A673 (cell line): Measurements from ENCODE around the gene ST8SIA1. TPM values are rescaled to one million over a fixed set of nuclear protein-coding genes. Genes with fewer than 3 reads are reported as not detected.

ENCODE experiments used
- BruUV-seq: library from RNA; stranded (reverse); fragments of 400-500 nt; replicated peaks from 2 replicates; lab custom pipeline; 2021; lab: Mats Ljungman, UMichigan
- CTCF ChIA-PET: fragments of 300-600 bp; sonication (Branson Sonifier 250); formaldehyde crosslinking; loops from one replicate; lab custom pipeline; 2022; ENCODE audit warnings: antibody characterized with exemption; lab: Charles Lee
- POLR2A ChIA-PET: fragments of 300-600 bp; sonication (Branson Sonifier 250); formaldehyde crosslinking; loops from one replicate; lab custom pipeline; 2022; ENCODE audit warnings: antibody characterized with exemption; ENCODE audit not compliant: low non-redundant PET; lab: Charles Lee
- DNase-seq: peaks from one replicate; pipeline ENCODE4 v3.0.0-alpha.2; 2015; ENCODE audit warnings: low spot score
- H3K27ac ChIP-seq: fragments of 200-600 bp; sonication (generic); 2 replicates; pipeline ENCODE4 v1.5.1; 2016; ENCODE audit warnings: mixed run types, low read depth, mild to moderate bottlenecking, mixed read lengths, antibody characterized with exemption, low read length; ENCODE audit not compliant: poor library complexity, severe bottlenecking
- H3K27me3 ChIP-seq: fragments of 200-600 bp; sonication (generic); replicated peaks from 2 replicates; pipeline ENCODE4 v1.6.1; 2017; ENCODE audit warnings: mixed run types, low read depth, mild to moderate bottlenecking, mixed read lengths, antibody characterized with exemption, low read length; ENCODE audit not compliant: insufficient read depth, poor library complexity
- H3K36me3 ChIP-seq: fragments of 200-600 bp; sonication (generic); 2 replicates; pipeline ENCODE4 v1.6.1; 2016; ENCODE audit warnings: mixed run types, mild to moderate bottlenecking, mixed read lengths, antibody characterized with exemption, low read length; ENCODE audit not compliant: insufficient read depth, poor library complexity, severe bottlenecking
- H3K4me1 ChIP-seq: fragments of 200-600 bp; sonication (generic); 2 replicates; pipeline ENCODE4 v1.6.1; 2017; ENCODE audit warnings: mixed run types, mild to moderate bottlenecking, mixed read lengths, antibody characterized with exemption, low read length; ENCODE audit not compliant: insufficient read depth, poor library complexity, severe bottlenecking
- H3K4me3 ChIP-seq: fragments of 200-600 bp; sonication (generic); 2 replicates; pipeline ENCODE4 v1.5.1; 2016; ENCODE audit warnings: low read depth, mixed run types, mild to moderate bottlenecking, mixed read lengths, low read length; ENCODE audit not compliant: poor library complexity, severe bottlenecking
- H3K9me3 ChIP-seq: fragments of 200-600 bp; sonication (generic); 2 replicates; pipeline ENCODE4 v1.6.1; 2016; ENCODE audit warnings: mixed run types, low read depth, mild to moderate bottlenecking, mixed read lengths, antibody characterized with exemption, low read length; ENCODE audit not compliant: poor library complexity, severe bottlenecking
- EZH2 ChIP-seq: fragments of 200-600 bp; sonication (generic); IDR thresholded peaks from 2 replicates; pipeline ENCODE4 v1.6.1; 2017; ENCODE audit warnings: borderline replicate concordance, low read depth, mild to moderate bottlenecking, mixed read lengths, antibody characterized with exemption, low read length; ENCODE audit not compliant: poor library complexity, severe bottlenecking
- intact Hi-C: fragments of 100-400 bp; cut with micrococcal nuclease; formaldehyde crosslinking; loops from one replicate; pipeline ENCODE4 v1.10.0; 2022; ENCODE audit not compliant: unreplicated experiment
- total RNA-seq: library from RNA; stranded (reverse); gene quantifications from 2 replicates; pipeline ENCODE4 v1.2.3, GENCODE V29; 2021
- TF ChIP-seq, protein P1 (sequence below): fragments of 300-800, 200-600 bp; sonication (generic); conservative IDR thresholded peaks from 2 replicates; pipeline ENCODE4 v1.5.1; 2017; ENCODE audit warnings: low read depth, mild to moderate bottlenecking, antibody characterized with exemption, low read length, moderate library complexity, mixed read lengths

The ST8SIA1 gene
- total RNA-seq, 1 experiment from 2014 or later: 0.28 TPM

DNA sequence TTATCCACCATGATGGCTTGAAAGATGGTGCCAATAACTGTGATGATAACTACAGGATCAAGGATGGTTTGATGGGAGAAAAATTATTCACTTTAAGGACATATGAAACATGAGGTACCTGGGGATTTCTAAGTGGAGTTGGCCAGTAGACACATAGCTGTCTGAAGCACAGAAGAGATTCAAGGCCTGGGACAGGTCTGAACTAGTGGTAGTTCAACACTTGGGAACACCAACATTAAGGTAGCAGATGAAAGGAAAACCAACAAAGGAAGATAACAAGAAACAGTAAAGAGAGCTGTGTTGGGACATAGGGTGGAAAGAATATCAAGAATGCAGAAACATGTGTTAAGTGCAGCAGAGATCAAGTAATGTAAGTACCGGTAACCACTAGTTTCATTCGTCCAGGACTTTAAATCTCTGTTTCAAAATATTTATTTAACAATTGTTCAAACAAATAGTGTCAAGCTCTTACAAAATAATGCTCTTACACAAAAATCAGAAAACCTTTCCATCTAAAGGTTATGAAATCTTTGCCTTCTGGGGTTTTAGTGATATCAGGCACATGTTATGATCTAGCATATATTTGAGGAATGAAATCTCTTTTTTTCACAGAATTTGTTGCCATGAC lies 104.7 kb downstream of the ST8SIA1 start:
- Histone ChIP-seq H3K27me3 (no peaks in the 10 kb centered on the region), H3K4me1 (no peaks in the 10 kb centered on the region), H3K27ac (no peak overlapping the region), H3K9me3 (no peaks in the 10 kb centered on the region), H3K36me3 (no peaks in the 10 kb centered on the region), H3K4me3 (no peak overlapping the region)
- ChIA-PET POLR2A (no interaction called here), CTCF (no interaction called here)
- DNase-seq: no peak
- intact Hi-C loops: no loop called here
- no TSS peak for BruUV-seq
- no peak for TF ChIP-seq EZH2
- TF ChIP-seq, protein P1, sequence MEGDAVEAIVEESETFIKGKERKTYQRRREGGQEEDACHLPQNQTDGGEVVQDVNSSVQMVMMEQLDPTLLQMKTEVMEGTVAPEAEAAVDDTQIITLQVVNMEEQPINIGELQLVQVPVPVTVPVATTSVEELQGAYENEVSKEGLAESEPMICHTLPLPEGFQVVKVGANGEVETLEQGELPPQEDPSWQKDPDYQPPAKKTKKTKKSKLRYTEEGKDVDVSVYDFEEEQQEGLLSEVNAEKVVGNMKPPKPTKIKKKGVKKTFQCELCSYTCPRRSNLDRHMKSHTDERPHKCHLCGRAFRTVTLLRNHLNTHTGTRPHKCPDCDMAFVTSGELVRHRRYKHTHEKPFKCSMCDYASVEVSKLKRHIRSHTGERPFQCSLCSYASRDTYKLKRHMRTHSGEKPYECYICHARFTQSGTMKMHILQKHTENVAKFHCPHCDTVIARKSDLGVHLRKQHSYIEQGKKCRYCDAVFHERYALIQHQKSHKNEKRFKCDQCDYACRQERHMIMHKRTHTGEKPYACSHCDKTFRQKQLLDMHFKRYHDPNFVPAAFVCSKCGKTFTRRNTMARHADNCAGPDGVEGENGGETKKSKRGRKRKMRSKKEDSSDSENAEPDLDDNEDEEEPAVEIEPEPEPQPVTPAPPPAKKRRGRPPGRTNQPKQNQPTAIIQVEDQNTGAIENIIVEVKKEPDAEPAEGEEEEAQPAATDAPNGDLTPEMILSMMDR: no peak

DNA sequence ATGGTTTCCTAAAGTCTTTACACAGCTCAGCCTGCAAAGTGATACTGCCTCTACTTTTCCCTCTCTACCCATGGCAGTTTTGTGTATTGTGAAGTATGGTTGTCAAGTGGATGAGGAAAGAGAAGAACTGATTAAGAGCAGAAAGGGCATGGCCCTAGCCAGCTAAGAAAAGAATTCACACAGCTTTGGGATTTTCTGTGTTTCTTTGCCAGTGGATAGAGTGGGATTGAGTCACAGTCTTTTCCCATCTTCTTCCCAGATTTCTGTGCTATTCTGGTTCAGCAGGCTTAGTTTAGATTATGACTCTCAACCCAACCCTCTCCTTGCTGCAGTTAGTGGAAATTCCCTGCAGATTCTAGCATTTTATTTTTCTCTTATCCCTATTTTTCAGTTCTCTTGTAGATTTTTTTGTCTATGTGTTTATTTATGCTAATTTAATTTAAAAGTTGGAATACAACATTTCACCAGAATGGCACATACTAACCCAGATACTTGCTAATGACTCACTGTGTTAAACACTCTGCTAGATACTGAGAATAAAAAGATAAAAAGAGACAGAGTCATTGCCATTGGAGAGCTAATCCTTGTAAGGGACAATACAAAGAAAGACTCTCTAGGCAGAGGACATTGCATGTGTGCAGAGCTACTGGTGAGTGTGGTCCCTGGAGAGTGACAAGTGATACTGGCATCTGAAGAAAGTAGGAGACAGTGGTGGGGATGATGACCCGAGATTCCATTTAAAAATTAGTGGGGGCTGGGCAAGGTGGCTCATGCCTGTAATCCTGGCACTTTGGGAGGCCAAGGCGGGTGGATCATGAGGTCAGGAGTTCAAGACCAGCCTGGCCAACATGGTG lies 106.3 kb downstream of the ST8SIA1 start:
- BruUV-seq: no TSS peak
- H3K4me3 ChIP-seq: no peak overlapping the region
- no peak for DNase-seq
- ChIA-PET CTCF (no interaction called here), POLR2A (no interaction called here)
- TF ChIP-seq, protein P1: no peak
- no peak for TF ChIP-seq EZH2
- no peaks in the 10 kb centered on the region for H3K4me1 ChIP-seq
- no peaks in the 10 kb centered on the region for H3K27me3 ChIP-seq
- intact Hi-C loops: no loop called here
- no peak overlapping the region for H3K27ac ChIP-seq
- H3K36me3 ChIP-seq: no peaks in the 10 kb centered on the region
- H3K9me3 ChIP-seq: no peaks in the 10 kb centered on the region

DNA sequence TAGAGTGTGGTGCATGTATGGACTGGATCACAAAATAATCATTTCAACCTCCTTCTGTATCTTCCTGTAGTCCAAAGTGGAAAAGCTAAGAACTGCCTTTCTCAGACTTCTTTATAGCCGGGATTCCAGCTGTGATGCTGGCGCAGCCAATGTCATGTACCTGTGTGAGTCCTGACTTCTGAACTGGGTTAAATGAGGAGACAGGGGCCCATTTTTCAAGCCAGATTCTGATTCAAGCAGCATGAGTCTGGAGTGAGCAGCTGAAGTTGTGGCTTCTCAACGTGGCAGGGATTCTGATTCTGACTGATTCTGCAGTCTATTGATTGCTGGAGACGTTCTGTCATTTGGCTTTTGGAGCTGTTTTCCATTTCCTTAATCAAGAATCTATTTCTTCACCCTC lies 111.2 kb downstream of the ST8SIA1 start:
- ChIA-PET CTCF (no interaction called here), POLR2A (no interaction called here)
- no peak for DNase-seq
- no peaks in the 10 kb centered on the region for H3K27me3 ChIP-seq
- H3K4me1 ChIP-seq: no peaks in the 10 kb centered on the region
- TF ChIP-seq, protein P1: no peak
- TF ChIP-seq EZH2: no peak
- BruUV-seq: no TSS peak
- H3K36me3 ChIP-seq: no peaks in the 10 kb centered on the region
- no peaks in the 10 kb centered on the region for H3K9me3 ChIP-seq
- H3K27ac ChIP-seq: no peak overlapping the region
- H3K4me3 ChIP-seq: no peak overlapping the region
- intact Hi-C loops: no loop called here
